NCI-H1105 (cell line): ENCODE data around the gene TMEM258.

Experiments used
- DNase-seq: peaks from one replicate; lab custom pipeline; 2025; lab: John Stamatoyannopoulos, UW

TMEM258 gene

DNA sequence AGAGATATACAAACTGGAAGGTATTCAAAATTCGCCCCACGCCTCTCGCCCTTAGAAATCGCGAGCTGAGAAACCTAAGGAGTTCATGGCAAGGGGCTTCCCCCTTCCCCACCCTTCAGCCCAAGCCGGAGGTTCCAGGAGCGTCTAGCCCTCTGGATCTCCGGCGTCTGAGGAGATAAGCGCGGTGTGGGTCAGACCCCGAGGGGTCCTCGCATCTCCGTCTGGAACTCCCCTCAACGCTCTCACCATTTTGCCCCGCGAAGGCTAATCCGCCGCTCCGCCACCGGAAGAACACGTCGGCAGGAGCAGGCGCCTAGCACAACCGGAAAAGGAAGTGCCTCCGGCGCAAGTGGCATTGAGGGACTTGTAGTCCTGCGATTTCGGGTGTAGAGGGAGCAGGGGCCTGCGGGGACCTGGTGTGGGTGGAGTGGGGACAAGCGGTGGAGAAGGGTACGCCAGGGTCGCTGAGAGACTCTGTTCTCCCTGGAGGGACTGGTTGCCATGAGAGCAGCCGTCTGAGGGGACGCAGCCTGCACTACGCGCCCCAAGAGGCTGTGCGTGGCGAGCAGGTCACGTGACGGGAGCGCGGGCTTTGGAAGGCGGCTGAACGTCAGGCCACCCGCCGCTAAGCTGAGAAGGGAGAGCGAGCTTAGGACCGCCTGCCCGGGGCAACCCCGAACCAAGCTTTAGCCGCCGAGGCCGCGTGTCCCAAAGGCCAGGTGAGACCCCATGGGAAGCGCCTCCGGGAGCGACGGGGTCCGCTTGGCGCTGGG, at the start of gene TMEM258, which contains the start of gene FEN1:
TMEM258 (minus strand) TSS at position 290 of the 773 bp plus-strand sequence; CDS start at position 249, 41 bp downstream.
FEN1 (plus strand) TSS at position 602 of the 773 bp plus-strand sequence. CDS start 2,451 bp downstream, outside the sequence.
- peak; percentile 92 for DNase-seq

DNA sequence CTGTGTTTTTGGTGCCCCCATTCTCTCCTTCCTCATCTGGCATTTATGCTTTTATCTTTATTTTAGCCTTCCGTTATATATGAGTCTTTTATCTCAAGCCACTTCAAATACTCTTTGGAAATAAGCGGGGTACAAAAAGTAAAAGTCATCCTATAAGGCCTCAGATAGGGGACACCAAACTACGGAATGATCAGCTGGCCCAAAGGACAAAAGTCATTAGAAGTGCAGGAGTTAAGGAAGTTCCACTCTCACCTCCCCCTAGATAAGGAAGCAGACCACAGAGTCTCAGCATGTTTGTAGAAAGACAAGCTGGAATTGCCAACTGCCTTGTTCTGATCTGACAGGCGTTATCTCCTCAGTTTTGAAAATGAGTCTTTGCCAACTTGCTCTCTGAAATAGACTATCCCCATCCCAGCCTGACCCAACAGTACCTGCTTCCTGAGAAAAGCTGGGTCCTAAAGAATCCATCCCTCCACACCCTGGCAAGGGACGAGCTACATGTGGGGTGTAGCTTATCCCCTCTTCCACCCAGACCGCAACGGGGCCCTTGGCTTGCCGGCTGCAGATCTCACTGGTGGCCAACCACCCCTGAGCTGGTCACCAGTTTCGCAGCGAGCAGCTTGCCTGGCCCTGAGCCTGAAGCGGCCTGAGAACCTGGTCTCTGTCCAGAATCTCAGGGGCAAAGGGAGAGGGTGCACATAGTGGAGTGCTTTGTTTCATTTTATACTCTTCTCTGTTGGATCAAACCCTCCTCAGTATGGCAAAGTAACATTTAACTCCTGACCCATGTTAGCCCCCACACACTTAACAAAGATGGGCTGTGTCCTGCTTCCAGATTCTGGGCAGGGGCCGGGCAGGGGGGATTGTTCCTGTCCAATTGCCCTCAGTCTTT, 49.5 kb upstream of the TMEM258 start:
- no peak for DNase-seq

DNA sequence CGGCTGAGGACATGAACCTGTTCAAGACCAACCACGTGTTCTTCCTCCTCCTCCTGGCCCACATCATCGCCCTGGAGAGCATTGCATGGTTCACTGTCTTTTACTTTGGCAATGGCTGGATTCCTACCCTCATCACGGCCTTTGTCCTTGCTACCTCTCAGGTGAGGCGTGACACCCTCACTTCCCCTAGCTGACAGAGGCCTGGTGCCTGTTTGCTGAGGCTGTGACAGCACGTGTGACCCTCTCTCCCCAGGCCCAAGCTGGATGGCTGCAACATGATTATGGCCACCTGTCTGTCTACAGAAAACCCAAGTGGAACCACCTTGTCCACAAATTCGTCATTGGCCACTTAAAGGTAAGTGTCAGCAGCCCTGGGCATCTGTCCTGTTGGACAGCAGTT, 48.0 kb upstream of the TMEM258 start:
- no peak for DNase-seq

DNA sequence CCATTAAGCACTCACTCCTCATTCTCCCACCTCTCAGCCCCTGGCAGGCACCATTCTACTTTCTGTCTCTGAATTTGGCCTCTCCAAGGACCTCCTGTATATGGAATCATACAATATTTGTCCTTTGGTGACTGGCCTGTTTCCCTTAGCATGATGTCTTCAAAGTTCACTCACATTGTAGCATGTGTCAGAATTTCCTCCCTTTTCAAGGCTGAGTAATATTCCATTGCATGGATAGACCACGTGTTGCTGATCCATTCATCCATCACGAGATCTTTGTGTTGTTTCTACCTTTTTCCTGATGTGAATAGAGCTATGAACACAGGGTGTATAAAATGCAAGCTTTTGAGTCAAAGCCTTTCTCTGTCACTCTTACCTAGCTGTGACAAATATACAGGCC, 47.3 kb upstream of the TMEM258 start:
- no peak for DNase-seq

GRCh38 chr11:61838921-61839320, 46.5 kb upstream of the TMEM258 start:
- no peak for DNase-seq

- no peak for DNase-seq
Measured at GRCh38 chr11:61838501-61838900, 46.1 kb upstream of the TMEM258 start.

- DNase-seq, result no peak
Measured at GRCh38 chr11:61837411-61838005, 45.1 kb upstream of the TMEM258 start.

DNA sequence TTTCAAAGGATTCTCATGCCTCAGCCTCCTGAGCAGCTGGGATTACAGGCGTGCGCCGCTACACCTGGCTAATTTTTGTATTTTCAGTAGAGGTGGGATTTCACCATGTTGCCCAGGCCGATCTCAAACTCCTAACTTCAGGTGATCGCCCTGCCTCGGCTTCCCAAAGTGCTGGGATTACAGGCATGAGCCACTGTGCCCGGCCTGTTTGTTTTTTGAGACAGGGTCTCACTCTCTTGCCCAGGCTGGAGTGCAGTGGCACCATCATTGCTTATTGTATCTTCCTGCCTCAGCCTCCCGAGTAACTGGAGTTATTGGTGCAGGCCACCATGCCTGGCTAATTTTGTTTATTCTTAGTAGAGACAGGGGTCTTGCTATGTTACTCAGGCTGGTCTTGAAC, 43.8 kb upstream of the TMEM258 start:
- DNase-seq, result no peak

DNA sequence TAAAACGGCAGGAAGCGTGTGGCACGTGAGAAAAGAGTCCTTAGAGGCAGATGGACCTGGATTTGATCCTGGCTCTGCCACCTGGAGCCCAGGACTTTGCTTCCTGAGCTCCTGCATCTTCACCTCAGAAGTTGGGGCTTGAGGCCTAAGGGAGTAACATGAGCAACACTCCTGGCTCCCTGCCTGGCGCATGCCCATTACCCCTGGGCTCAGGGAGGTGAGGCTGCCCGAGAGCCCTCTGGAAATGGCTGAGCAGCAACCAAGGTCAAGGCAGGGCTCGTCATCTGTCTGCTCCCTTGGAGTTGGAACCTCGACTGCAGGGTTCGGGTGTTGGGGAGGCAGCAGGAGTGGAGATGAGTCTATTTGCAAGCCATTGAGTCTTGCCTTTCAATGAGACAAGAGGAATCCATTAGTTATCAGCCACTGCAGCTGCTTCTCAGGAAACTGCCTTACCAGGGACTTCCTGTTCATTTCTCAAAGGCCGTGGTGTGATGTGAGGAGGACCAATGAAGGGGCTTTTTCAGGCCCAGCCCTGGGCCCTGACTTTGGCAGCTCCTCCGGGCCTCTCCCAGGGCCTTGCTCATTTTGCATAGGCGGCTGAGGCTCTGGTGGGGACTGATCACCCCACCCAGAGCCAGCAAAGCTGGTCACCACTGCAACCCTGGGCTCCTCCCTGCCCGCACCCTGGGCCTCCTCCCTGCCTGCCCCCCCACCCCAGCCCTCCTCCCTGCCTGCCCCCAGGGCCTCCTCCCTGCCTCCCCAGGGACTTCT, 42.1 kb upstream of the TMEM258 start:
- no peak for DNase-seq

- no peak for DNase-seq
Measured at GRCh38 chr11:61833926-61834277, 41.5 kb upstream of the TMEM258 start.

GRCh38 chr11:61833471-61833870, 41.1 kb upstream of the TMEM258 start:
- no peak for DNase-seq

- DNase-seq, result no peak
Measured at GRCh38 chr11:61832754-61833153, 40.4 kb upstream of the TMEM258 start.

GRCh38 chr11:61832207-61832606, 39.8 kb upstream of the TMEM258 start:
- DNase-seq, result no peak

- no peak for DNase-seq
Measured at GRCh38 chr11:61830237-61831105, 38.1 kb upstream of the TMEM258 start.

- DNase-seq, result no peak
Measured at GRCh38 chr11:61829806-61830205, 37.4 kb upstream of the TMEM258 start.

DNA sequence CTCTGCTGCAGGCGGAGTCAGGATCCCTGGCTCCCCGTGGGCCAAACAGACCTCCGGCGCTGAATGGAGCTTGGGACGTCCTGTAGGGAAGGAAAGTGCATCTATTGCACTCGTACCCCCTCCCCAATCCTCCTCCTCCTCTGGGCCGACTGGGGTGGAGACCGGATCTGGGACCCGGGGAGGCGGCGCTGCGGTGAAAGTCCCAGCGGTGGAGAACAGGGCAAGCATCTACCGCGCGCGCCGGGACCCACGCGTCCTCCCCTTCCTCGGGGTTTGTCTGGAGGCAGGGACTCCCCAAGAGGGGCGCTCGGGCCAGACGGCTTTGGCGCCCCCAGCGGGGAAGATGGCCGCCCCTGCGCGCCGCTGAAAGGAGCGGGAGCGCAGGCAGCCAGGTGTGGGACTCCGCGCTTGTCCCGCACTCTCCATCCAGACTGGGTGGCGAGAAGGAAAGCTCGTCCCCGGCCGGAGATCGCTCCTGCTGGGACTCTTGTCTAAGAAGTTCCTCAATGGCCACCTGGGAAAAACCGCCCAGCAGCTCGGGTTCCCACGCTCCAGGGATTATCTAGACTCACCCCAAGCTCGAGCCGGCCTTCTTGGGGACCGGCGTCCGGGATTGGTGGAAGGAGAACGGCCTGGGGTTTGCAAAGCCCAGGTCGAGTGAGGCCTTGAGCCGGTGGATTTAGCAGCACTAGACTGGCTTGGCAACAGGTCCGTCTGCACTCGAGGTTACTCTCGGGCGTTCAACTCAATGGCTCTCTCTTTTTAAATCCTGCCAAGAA, 36.4 kb upstream of the TMEM258 start:
- peak; percentile 26 for DNase-seq

DNA sequence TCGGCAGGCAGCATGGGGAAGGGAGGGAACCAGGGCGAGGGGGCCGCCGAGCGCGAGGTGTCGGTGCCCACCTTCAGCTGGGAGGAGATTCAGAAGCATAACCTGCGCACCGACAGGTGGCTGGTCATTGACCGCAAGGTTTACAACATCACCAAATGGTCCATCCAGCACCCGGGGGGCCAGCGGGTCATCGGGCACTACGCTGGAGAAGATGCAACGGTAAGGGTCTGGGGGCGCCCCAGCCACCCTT, 35.9 kb upstream of the TMEM258 start:
- no peak for DNase-seq

- peak; percentile 98 for DNase-seq
Measured at GRCh38 chr11:61827571-61828378, 35.4 kb upstream of the TMEM258 start, which contains the start of gene FADS2. Gene FADS2, plus strand, starts transcription at chr11:61828300. Its CDS starts 91 bp downstream, at chr11:61828391.

- peak; percentile 36 for DNase-seq
Measured at GRCh38 chr11:61826930-61827570, 34.7 kb upstream of the TMEM258 start.
